T follicular helper cell (primary cell): ENCODE results near the gene MAP3K5.
"Not testable (repeated sequence)": the region's sequence is repeated elsewhere in the genome, so short reads cannot be mapped to it uniquely, and the experiment has no call there.

Experiments
- DNase-seq: peaks from one replicate; pipeline ENCODE4 v3.0.0-alpha.2; 2020; ENCODE audit warnings: low read depth
- total RNA-seq, 2 experiments: gene quantifications; one replicate each; lab custom pipeline; 2026; lab: John Stamatoyannopoulos, UW

The MAP3K5 gene
- total RNA-seq, result 62.9 to 126 reads per million in 2 experiments

- DNase-seq, result peak; percentile 91
These were observed at the start of gene MAP3K5 for GRCh38 chr6:136792410-136793262. Gene MAP3K5, minus strand, starts transcription at chr6:136792477. Its CDS starts 320 bp downstream, at chr6:136792157.

- DNase-seq, result no peak
These were observed 48.2 kb upstream of the MAP3K5 start for GRCh38 chr6:136840276-136841001.

- no peak for DNase-seq
These were observed 39.7 kb upstream of the MAP3K5 start for GRCh38 chr6:136831873-136832562.

GRCh38 chr6:136826216-136826615 is 33.9 kb upstream of the MAP3K5 start:
- no peak for DNase-seq

- DNase-seq, result no peak
These were observed 30.9 kb upstream of the MAP3K5 start for GRCh38 chr6:136823128-136823660.

GRCh38 chr6:136822376-136823127 is 30.3 kb upstream of the MAP3K5 start, which contains the start of gene PEX7:
Gene PEX7, plus strand, starts transcription at chr6:136822592. Its CDS starts 74 bp downstream, at chr6:136822666.
- DNase-seq, result peak; percentile 82

GRCh38 chr6:136822046-136822375 is 29.7 kb upstream of the MAP3K5 start:
- no peak for DNase-seq

- no peak for DNase-seq
These were observed 28.3 kb upstream of the MAP3K5 start for GRCh38 chr6:136820561-136820960.

- DNase-seq, result no peak
These were observed 24.4 kb upstream of the MAP3K5 start for GRCh38 chr6:136816656-136817055.

GRCh38 chr6:136815608-136816007 is 23.3 kb upstream of the MAP3K5 start:
- DNase-seq, result not testable (repeated sequence)

- DNase-seq, result no peak
These were observed 19.9 kb upstream of the MAP3K5 start for GRCh38 chr6:136812174-136812573.

- DNase-seq, result no peak
These were observed 19.0 kb upstream of the MAP3K5 start for GRCh38 chr6:136811272-136811671.

- no peak for DNase-seq
These were observed 17.0 kb upstream of the MAP3K5 start for GRCh38 chr6:136809091-136809860.

- DNase-seq, result no peak
These were observed 11.3 kb upstream of the MAP3K5 start for GRCh38 chr6:136803608-136804007.

GRCh38 chr6:136801581-136801980 is 9.3 kb upstream of the MAP3K5 start:
- no peak for DNase-seq

- no peak for DNase-seq
These were observed 5.8 kb upstream of the MAP3K5 start for GRCh38 chr6:136798044-136798443.

GRCh38 chr6:136795996-136796395 is 3.7 kb upstream of the MAP3K5 start:
- no peak for DNase-seq

- no peak for DNase-seq
These were observed 3.1 kb upstream of the MAP3K5 start for GRCh38 chr6:136795386-136795785.

- DNase-seq, result no peak
These were observed 1.1 kb upstream of the MAP3K5 start for GRCh38 chr6:136793363-136793762.

GRCh38 chr6:136792095-136792409 is 225 bp downstream of the MAP3K5 start:
- DNase-seq, result no peak
